Astrocyte of the hippocampus (primary cell): ENCODE data around the gene HOMER1.

Experiments
- DNase-seq: peaks from one replicate; pipeline ENCODE4 v3.0.0; 2011; ENCODE audit warnings: low read depth, low spot score

The HOMER1 gene

DNA sequence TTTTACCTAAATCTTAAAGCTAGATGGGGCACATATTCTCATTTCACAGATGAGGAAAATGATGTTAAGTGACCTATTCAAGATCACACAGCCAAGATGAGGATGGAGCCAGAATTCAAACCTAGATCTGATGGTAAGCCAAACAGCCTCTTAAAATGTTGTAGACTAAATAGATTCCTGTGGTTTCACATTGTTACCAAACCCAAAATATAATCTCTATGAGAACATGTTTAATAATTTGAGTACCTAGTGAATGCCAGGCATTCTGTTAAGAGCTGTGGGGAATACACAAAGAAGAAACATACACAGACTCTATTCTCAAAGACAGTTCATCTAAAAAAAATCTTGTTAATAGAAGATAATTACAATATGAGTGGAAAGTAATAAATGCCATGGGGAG is 25.2 kb downstream of the HOMER1 start:
- peak; percentile 53 for DNase-seq

DNA sequence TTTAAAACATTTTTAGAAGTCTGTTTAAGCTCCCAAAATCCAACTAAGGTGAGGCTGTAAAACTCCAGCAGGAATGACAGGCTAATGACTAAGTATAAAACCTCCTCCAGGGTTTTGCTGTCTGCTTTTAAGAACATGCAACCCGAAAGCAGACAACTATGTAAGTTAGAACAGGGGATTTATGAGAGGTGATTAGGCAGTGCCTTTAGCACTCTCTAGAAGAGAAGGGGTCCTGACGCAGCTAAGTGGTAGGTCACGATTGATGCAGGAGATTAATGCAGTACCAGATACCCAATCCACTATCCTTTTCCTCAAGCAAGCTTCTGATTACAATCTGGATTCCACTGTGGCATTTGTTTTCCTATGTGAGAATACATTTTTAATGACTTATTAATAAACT is 25.9 kb downstream of the HOMER1 start:
- no peak for DNase-seq

DNA sequence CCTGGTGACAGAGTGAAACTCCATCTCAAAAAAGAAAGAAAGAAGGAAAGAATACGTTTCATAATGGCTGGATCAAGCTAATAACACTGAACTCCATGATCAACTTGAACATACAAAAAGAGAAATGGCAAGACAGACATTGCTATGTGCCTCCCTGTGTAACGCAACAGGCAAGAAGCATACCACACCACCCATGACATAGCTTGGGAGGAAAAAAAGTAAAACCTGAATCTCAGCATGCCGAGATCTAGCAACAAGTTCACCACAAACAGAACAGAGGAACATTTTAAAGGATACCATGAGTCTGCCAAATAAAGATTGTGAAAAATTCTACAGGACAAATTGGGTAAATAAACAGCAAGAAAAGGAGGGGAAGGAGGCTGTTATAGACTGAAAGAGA is 26.7 kb downstream of the HOMER1 start:
- DNase-seq = no peak

DNA sequence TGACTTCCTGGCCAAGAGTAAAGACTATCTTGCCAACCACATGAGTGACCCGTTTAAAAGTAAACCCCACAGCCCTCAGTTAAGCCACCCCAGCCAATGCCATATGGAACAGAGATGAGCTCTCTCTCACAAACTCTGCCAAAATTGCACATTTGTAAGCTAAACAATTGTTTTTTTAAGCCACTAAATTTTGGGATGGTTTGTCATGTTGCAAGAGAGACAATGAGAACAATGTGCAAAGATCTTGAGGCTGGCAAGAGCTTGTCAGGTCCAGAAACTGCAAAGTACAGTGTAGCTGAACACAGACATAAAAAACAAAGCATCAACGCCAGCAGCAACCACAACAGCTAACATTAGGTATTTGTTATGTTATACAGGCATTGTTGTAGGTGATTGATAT is 27.8 kb downstream of the HOMER1 start:
- DNase-seq = no peak

DNA sequence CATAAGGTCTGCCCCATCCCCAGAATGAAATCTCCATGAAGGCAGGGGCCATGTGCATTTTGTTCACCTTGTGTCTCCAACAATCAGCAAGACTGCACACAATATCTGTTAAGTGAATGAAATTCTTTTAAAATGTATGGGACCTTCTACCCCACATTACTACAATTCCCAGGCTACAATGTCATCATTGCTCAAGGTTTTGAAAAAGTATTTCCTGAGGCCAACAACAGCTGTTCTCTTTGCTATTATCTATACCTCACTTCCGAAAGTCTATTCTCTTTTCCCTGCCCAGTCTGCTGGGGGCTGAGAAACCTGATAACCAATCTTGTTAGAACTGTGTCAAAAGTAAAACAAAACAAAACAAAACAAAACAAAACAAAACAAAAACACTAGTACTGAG is 29.2 kb downstream of the HOMER1 start:
- DNase-seq = no peak

DNA sequence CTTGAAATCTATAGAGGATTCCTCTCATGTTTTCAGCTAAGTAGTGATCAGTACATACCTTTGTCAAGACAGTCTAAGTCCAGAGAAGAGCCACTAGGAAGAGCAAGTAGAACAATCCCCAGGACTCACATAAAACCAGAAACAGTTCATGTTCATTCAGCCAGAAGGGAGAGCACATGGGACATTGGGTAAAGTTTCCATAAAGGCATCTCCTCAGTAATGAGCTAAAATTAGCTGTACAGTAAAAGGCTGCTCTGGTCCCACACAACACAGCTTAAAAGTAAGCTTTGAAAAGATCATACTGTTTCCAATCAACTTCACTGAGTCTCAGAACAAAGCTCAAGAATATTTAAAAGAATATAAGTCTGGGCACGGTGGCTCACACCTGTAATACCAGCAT is 32.4 kb downstream of the HOMER1 start:
- DNase-seq = no peak

DNA sequence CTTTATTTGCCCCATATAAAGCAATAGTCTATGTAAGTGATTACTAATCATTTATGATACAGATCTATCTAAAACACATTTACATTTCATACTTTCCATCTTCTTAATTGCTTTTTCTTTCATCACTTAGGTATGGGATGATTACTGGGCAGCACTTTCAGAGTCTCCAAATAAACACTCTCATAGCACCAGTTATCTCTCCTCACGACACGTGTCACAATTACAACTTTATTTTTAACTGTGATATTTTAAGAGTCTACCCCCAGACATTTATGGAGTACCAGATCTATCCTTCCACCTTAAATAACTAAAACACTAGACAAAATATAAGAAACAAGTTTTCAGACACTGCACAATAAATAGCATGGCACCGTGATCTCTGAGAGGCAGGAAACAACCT is 32.9 kb downstream of the HOMER1 start:
- no peak for DNase-seq

DNA sequence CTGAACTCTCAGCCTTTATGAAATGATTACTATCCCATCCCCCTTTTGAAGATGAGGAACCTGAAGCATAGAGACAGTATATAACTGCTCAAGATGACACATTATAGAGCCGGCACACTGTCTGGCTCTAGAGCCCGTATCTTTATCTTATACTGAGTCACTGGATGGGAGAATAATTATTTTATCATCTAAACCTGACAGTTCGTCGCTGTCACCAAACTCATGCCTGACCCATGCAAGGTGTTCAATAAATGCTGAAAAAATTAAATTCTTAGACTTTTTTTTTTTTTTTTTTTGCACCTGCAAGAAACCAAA is 38.8 kb downstream of the HOMER1 start:
- DNase-seq = no peak

DNA sequence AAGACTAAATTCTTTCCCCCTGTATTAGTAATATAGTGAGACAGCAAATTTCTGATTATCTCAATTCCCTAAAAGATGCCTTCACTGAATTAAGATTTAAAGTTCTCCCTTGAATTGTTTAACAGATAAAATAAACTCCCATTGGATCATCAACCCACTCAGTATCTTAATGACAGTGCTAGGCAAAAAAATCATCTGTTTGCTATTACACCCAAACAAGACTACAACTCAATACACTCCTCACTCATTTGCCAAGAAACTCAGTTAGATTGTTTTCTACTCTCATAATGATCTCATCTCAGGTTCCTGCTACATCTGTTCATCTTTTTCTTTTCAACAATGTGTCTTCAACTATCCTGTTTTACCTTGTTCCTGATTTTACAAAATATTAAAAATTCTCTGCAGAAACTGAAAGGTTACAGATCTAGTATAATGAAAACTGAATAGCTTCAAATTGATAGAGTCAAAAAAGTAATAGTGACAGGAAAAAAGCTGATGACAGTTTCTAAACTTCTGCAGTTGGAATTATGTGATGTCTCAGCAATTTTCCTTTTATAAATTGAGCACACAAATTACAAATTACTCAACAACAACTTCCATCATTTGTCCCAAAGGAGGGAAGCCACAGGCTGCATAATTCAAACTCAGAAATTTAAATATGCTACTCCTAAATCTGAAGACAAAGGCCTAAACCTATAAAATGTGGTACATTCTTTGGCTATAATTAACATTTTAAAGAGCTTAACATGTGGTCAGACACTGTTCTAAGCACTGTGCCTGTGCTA is 39.4 kb downstream of the HOMER1 start:
- DNase-seq = no peak

DNA sequence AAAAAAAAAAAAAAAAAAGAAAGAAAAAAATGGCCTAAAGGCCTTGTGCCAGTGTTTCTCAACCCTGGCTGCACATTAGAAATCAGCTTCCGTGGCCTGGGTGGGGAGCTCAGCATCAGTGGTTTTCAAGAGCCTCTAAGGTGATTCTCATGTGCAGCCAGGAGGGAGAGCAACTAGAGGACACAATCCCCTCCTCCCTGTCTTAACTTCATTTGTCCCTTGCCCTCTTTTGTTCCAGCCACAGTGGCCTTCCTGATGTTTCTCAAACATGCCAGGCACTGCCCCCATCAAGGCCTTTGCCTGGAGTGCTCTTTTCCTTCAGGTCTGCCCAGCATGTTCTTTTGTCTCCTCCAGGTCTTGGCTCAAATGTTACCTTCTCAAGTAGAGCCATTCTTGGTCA is 42.4 kb downstream of the HOMER1 start:
- no peak for DNase-seq

DNA sequence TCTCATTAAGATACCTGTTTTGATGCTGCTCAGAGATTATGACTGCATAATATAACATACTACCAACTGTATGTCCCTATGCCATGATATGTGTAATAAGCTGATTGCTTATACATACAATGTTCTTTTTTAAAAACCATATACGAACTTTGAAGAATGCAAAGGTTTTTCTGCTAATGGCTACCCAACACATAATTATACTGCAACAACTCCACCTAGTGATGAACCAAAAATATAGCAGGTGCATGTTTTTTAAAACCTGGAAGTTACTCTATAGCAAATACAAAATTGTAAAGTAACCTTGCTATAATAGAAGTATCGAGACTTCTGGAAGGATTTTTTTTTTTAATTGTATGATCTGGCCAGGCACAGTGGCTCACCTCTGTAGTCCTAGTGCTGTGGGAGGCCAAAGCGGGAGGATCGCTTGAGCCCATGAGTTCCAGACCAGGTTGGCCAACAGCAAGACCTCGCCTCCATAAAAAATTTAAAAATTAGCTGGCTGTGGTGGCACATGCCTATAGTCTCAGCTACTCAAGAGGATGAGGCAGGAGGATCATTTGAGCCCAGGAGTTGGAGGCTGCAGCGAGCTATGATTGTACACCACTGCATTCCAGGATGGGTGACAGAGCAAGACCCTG is 49.1 kb downstream of the HOMER1 start:
- peak; percentile 42 for DNase-seq

DNA sequence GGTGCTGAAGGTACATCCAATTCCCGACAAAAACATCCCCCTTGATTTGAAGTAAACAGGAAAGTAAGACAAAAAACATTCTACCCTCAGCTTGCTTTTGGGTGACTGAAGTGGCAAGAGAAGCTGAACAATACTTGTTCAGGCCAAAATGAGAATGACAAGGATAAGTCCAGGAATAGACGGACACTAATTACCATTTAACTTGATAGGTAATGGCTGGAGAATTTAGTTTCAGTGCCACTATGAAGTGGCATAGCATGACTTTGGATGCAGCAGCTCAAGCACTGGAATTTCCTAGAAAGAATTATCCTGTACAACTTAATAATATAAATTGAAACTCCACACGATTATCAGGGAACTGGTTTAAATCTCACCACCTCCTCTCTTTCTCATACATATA is 49.7 kb downstream of the HOMER1 start:
- DNase-seq = no peak

DNA sequence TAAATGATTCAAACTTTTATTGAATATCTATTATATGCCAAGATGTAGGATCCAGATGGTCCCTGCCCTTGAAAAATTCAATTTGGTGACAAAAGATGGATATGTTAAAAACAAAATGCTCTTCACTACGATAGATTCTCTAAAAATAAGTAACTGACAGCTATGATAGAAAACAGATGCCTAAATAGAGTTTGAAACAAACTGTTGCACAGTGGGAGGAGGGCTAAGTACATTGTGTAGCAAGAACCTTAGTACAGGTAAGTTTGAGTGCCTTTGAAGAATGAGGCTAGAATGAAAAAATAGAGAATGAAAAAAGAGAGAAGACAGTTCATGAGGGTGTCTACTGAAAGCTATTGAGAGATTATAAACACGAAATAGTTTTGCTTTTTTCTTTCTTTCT is 54.3 kb downstream of the HOMER1 start:
- DNase-seq = no peak

DNA sequence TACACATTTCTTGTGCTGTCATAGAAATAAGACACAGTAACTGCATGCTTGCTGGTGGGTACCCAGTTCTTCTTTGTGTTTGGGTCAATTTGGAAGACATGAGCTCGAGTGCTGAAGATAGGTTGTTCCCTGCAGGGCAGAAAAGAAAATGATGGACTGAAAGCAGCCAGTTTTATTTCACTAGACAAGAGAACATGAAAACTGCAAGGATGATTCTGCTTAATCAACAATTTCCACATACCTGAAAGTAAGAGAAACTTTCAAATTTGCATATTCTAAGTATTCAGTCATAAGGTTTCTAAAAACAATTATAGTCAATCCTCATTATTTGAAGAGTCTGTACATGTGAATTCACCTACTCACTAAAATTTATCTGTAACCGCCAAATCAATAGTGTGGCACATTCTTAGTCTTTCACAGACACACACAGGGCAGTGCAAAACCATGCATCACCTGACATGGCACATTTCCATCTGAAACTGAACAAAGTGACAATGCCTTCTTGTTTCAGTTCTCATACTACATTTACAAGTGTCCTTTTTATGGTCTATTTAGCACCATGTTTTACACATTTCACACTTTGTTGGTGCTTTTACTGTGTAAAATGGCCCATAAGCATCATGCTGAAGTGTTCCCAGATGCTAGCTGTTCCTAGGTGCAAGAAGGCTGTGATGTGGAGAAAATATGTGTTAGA is 56.9 kb downstream of the HOMER1 start:
- no peak for DNase-seq

DNA sequence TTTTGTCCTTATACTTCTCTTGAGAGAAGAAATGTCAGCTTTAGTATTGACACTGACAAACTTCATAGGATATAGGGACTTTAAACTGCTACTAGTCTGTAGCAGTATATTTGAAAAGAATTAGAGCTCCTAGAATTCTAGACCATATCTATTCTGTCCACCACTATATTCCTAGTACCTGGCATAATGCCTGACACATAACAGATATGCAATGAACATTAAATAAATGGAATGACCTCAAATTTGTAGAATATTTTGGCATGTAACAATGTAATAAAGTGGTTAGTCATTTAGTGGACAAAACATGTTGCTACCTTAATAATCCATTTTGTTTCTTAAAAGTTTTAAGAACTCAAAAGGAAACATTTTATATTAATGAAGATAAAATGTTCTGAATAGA is 57.5 kb downstream of the HOMER1 start:
- DNase-seq = no peak

DNA sequence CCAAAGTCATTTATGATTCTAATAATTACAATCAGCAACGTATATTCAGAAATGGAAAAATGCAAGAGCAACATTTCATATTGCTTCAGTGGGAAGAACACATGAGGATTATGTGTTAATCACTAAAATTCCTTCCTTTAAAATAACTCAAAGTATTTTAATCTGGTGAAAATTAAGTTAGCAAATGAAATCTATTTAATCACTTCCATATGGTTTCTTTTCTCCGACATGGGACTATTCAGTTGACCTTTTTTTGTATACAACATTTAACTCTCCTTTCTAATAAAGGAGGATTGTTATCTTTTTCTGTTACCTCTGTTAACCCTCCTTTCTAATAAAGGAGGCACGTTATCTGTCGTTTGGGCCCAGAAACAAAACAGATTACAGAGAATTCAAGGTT is 59.9 kb downstream of the HOMER1 start:
- no peak for DNase-seq

DNA sequence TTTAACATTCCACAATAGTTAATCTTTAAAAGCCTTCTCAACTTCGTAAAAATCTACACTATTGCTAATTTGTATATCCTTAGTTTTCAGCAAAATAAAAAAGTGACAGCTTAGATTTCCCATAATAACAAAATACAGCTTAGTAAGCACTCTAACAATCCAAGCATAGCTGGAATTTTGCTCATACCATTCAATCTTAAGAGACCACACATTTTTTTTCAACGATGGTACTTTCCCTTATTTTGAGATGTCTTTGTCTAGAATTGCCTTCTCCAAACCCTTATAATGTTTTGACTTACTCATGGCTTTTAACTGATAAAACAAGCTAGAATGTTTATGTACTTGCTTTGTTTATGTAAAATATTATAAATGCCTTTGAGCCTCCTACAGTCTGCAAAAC is 65.6 kb downstream of the HOMER1 start:
- peak; percentile 65 for DNase-seq

DNA sequence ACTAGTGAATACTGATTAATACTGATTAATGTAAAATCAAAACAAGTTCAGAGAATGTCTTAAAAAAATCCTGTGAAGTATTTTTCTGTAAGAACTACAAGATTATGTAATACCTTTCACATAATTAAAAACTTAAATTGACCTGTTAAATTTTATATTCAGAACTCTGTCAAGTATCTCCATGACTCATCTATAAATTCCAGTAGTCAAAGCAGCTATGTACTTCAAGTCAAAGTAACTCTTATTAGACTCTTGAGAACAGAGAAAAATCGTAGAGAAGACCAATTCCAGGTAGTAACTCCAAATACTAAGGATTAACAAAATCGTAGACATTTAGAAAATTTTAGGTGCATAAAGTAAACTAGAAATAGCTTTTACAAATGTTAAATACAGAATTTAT is 77.1 kb downstream of the HOMER1 start:
- no peak for DNase-seq

DNA sequence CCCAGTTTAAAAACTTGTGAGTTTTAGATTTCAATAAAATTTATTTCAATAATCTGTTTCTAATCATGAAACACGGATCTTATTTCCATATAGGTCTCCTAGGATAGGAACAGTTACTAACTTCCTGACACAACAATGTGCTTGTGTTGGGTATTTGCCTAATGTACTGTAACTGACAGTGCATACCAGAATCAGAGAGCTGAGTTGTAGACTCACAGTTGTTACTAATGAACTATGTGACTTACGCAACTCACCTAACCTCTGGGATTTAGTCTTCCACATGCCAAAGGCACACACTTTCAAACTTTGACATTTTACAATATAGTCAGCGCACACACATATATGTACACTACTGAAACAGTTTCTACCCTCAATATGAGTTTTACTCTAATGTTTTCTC is 77.7 kb downstream of the HOMER1 start:
- DNase-seq = peak; percentile 46

DNA sequence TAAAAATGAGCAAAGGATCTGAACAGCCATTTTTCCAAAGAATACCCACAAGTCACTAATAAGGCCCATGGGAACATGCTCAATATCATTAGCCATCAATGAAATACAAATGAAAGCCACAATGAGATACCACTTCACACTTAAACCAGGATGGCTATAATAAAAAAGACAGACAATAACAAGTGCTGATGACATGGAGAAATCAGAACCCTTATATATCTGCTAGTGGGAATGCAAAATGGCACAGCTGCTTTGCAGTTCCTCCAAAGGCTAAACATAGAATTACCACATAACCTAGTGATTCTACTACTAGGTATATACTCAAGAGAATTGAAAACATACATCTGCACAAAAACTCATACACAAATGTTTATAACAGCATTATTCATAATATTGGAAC is 83.7 kb downstream of the HOMER1 start:
- DNase-seq = no peak

DNA sequence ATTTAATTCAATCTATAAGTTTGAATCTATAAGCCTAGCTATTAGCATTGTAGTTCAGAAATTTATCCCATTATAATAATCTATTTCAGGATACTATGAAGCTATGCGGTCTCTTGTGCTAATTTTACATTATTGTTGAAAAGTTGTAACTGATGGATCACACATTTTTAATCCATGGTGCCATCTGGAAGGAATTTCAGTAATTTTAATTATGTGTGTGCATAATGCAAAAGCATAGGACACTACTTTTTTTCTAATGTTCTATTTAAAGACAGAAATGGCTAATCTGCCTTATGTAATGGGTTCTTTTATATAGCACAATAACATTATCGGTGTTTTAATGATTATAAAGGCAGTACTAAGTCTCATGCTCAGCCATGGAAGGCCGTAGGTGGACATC is 90.6 kb downstream of the HOMER1 start:
- DNase-seq = no peak

DNA sequence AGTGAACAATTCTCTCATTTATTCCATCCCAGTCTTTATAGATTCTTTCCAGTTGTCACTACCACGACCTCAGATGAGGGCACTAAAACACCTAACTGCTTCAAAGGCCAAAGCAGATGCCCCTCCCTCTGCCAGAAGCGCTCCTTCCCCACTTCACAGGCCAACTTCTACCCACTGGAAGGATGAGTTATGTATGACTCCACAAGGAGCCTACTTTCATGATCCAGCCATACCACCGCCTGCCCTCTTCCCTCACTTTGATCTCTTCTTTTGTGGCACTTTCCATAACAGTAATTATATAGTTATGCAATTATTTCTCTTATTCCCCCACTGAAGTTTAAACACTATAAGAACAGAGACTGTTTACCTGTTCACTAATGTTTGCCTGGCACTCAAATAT is 93.7 kb downstream of the HOMER1 start:
- DNase-seq = no peak

DNA sequence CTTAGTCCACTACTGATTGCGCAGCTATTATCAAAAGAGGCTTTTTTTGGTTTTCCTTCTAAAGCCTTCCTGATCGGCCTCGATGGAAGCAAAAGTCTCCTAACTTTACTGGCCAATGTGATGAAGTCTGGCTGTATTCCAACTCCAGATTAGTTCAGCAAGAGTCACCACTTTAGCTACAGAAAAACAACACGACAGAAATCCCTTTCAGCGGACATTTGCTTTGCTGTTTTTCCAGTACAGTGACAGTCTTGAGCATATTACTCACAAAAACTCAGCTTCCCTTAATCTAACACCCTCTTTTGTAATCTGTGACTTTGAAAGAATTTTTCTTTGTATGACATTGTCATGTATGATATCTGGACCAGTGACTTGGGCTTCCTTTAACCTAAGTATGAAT is 95.7 kb downstream of the HOMER1 start:
- peak; percentile 60 for DNase-seq
